Peyer's patch (tissue), 4 donors: ENCODE results near the gene MIA.
"Not testable (repeated sequence)": the region's sequence is repeated elsewhere in the genome, so short reads cannot be mapped to it uniquely, and the experiment has no call there.

Experiments
- CTCF ChIP-seq, 6 experiments: fragments of 450-650 bp in 4 of 6; fragments of 200-600 bp in 2 of 6; sonication (generic) in 1 of 6; IDR thresholded peaks; one replicate each; pipeline ENCODE4 v1.5.1; 2017 to 2019; ENCODE audit warnings: antibody characterized with exemption in 6 of 6, mild to moderate bottlenecking in 3 of 6, moderate library complexity in 1 of 6
- POLR2A ChIP-seq, 2 donors: fragments of 450-650 bp; IDR thresholded peaks; one replicate each; pipeline ENCODE4 v1.5.1; 2017; ENCODE audit warnings: antibody characterized with exemption in 2 of 2, mild to moderate bottlenecking in 2 of 2, moderate library complexity in 2 of 2

GRCh38 chr19:40730065-40730464, 45.3 kb upstream of the MIA start:
- not testable (repeated sequence) for TF ChIP-seq CTCF, POLR2A (IDR thresholded peaks at IDR 0.05)
